Measurements from ENCODE around the gene CREG2. TPM values are rescaled to one million over a fixed set of nuclear protein-coding genes. Genes with fewer than 3 reads are reported as not detected.

Gene CREG2
- total RNA-seq, 4 donors from 2014 or later: not detected

DNA sequence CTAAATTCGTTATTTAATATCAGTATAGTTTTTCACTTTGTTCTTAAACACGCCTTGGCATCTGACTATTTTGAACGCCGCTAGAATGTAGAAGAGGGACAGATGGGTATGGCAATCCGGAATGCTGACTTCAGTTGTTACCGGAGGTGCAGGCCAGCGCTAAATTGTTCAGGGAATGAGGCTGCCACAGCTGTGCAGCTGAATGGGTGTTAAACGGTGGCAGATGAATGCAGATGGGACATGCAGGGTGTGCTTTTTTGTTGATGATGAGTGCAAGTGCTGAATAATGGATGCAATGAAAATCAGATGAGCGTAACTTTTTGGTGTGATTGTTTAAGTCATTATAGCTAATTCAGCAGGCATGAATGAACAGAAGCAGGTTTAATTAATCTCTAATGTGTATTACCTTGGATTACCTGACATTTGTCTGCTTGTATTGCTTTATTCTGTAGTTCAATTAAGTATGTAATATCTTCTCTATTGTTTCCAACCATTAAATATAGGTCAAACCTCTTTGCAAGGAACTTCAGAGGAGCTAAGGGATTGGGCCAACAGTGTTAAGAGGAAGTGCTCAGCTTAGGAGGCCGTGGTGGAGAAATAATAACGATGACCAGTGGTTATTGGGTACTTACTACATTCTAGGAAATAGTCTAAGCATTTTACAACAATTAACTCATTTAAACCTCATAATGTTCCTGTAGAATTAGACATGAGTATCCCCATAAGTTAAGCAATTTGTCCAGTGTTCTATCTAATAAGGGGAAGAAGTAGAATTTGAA is 11.9 kb upstream of the CREG2 start:
- H3K27me3 ChIP-seq: peaks cover 0 to 11% (median 0%) of the 10 kb centered on the region in 4 donors
- DNase-seq (ENCODE audit: extremely low spot score): no peak
- no peaks in the 10 kb centered on the region for H3K36me3 ChIP-seq
- no peak overlapping the region for H3K4me3 ChIP-seq
- 86% methylated on average over 11 of the region's 11 CpGs for WGBS
- H3K27ac ChIP-seq (replicated peaks in 1 of 4): no peak overlapping the region
- H3K9me3 ChIP-seq: no peaks in the 10 kb centered on the region
- no peaks in the 10 kb centered on the region for H3K4me1 ChIP-seq
- intact Hi-C loops (cut with DNase I): no loop called here
- no peak for TF ChIP-seq CTCF (IDR thresholded peaks at IDR 0.05)
- no peak for TF ChIP-seq EP300 (IDR thresholded peaks at IDR 0.05)
- TF ChIP-seq POLR2AphosphoS5 (IDR thresholded peaks at IDR 0.05): no peak
- no peak for TF ChIP-seq POLR2A (IDR thresholded peaks at IDR 0.05; ENCODE audit: low read depth)

- TF ChIP-seq CTCF (IDR thresholded peaks at IDR 0.05) (no peak), POLR2AphosphoS5 (IDR thresholded peaks at IDR 0.05) (no peak), POLR2A (IDR thresholded peaks at IDR 0.05; ENCODE audit: low read depth) (no peak), EP300 (IDR thresholded peaks at IDR 0.05) (no peak)
- H3K27ac ChIP-seq (replicated peaks in 1 of 4): no peak overlapping the region
- no peaks in the 10 kb centered on the region for H3K4me1 ChIP-seq
- H3K4me3 ChIP-seq: no peak overlapping the region
- no peaks in the 10 kb centered on the region for H3K9me3 ChIP-seq
- H3K27me3 ChIP-seq: peaks cover 0 to 11% (median 0%) of the 10 kb centered on the region in 4 donors
- intact Hi-C loops (cut with DNase I): no loop called here
- no peak for DNase-seq (ENCODE audit: extremely low spot score)
- H3K36me3 ChIP-seq: no peaks in the 10 kb centered on the region
- WGBS: 64% methylated on average over 10 of the region's 10 CpGs
Measured at GRCh38 chr2:101398116-101398821, 11.0 kb upstream of the CREG2 start.

DNA sequence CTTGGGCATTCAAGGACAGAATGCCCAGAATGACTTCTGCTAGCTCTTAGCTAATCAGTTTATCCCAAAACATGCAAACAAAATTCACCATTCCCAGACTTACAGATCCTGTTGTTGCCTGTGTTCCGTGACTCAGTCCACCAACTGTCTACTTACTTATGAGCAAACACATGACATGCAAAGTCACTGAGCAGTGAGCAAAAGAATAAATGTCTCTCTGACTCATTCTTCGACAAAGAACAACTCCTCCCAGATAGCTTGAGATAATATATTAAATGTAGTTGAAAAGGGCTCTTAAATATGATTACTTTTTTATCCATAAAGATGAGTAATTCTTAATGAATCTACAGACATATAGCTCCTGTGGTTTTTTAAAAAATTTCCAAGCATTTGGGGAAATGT is 9.0 kb upstream of the CREG2 start:
- H3K4me3 ChIP-seq: no peak overlapping the region
- DNase-seq (ENCODE audit: extremely low spot score): no peak
- no peaks in the 10 kb centered on the region for H3K9me3 ChIP-seq
- no peaks in the 10 kb centered on the region for H3K36me3 ChIP-seq
- no peak for TF ChIP-seq EP300 (IDR thresholded peaks at IDR 0.05)
- no peak for TF ChIP-seq POLR2AphosphoS5 (IDR thresholded peaks at IDR 0.05)
- TF ChIP-seq CTCF (IDR thresholded peaks at IDR 0.05): no peak
- TF ChIP-seq POLR2A (IDR thresholded peaks at IDR 0.05; ENCODE audit: low read depth): no peak
- WGBS: 70% methylated on average over 2 of the region's 2 CpGs
- H3K27me3 ChIP-seq: peaks cover 0 to 14% (median 0%) of the 10 kb centered on the region in 4 donors
- H3K4me1 ChIP-seq: no peaks in the 10 kb centered on the region
- intact Hi-C loops (cut with DNase I): no loop called here
- no peak overlapping the region for H3K27ac ChIP-seq (replicated peaks in 1 of 4)

GRCh38 chr2:101395545-101396315 is 8.4 kb upstream of the CREG2 start:
- DNase-seq (ENCODE audit: extremely low spot score): no peak
- H3K36me3 ChIP-seq: no peaks in the 10 kb centered on the region
- intact Hi-C loops (cut with DNase I): no loop called here
- H3K27ac ChIP-seq (replicated peaks in 1 of 4): no peak overlapping the region
- WGBS: 91% methylated on average over 6 of the region's 6 CpGs
- H3K9me3 ChIP-seq: no peaks in the 10 kb centered on the region
- TF ChIP-seq EP300 (IDR thresholded peaks at IDR 0.05): no peak
- TF ChIP-seq POLR2A (IDR thresholded peaks at IDR 0.05; ENCODE audit: low read depth): no peak
- TF ChIP-seq POLR2AphosphoS5 (IDR thresholded peaks at IDR 0.05): no peak
- TF ChIP-seq CTCF (IDR thresholded peaks at IDR 0.05): no peak
- H3K4me1 ChIP-seq: no peaks in the 10 kb centered on the region
- no peak overlapping the region for H3K4me3 ChIP-seq
- H3K27me3 ChIP-seq: peaks cover 0 to 16% (median 0%) of the 10 kb centered on the region in 4 donors

Measured in esophagus muscularis mucosa (tissue), 4 donors.